HPDE6-E6E7 (cell line): ENCODE measurements around the gene EPHA7.

Source experiments
- DNase-seq: peaks from one replicate; pipeline ENCODE4 v3.0.0; 2011; ENCODE audit warnings: missing footprints; ENCODE audit errors: extremely low spot score

The EPHA7 gene

GRCh38 chr6:93325761-93326160, 93.6 kb downstream of the EPHA7 start:
- DNase-seq: no peak

- DNase-seq: no peak
Observed at GRCh38 chr6:93323630-93324029, 95.7 kb downstream of the EPHA7 start.

- no peak for DNase-seq
Observed at GRCh38 chr6:93322651-93323050, 96.7 kb downstream of the EPHA7 start.

- no peak for DNase-seq
Observed at GRCh38 chr6:93319304-93319703, 100.1 kb downstream of the EPHA7 start.

DNA sequence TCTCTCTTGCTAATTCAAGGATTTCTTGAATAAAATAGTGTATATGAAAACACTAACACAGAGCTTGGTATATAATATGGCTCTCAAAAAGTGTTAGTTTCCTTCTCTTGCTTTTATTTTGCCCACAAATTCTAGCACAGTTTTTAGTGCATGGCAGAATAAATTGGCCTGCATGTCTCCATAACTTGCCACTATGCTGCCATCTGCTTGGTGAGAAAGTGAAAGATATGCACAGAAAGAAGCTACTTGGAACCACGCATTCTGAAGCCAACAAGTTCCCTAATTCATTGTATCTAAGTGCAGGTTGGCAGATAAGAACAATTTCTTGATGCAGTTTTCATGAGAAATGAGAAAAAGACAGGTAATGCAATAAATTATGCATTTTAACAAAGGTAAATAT, 101.2 kb downstream of the EPHA7 start:
- no peak for DNase-seq

DNA sequence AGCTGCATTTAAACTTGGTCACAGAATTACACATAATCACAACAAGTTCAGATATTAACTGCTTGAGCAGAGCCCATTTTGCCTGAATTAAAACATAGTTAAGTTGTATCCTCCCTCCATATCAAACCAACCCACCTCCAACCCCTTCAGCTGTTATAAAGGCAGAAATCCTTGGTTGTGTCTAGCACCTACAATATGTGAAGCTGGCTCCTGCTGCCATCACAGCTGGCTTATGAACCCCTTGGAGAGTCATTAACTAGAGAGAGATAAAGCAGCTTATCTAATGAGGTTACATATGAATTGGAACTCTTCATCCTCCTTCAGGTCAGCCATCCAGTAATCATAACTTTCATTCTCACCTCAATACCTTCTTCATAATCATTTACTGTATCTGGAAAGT, 101.8 kb downstream of the EPHA7 start:
- DNase-seq: no peak

- no peak for DNase-seq
Observed at GRCh38 chr6:93307505-93308409, 111.6 kb downstream of the EPHA7 start.

GRCh38 chr6:93305088-93305487, 114.3 kb downstream of the EPHA7 start:
- no peak for DNase-seq

DNA sequence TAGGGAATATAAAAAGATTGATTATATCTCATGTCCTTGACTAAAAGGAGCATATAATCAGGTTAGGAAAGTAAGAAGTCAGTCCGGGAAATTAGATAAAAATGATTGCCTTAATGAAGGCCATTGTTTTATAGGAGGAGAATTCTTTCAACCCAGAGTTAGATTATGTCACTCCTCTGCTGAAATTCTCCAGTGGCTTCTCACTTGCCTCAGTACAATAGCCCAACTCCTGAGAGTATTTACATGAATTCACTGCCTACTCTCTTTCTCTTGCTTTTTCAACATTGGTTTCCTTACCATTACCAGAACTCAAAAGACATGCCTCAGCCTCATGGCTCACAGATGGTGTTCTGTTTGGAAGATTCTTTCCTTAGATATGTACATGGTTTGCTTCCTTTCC, 114.9 kb downstream of the EPHA7 start:
- no peak for DNase-seq

- no peak for DNase-seq
Observed at GRCh38 chr6:93300661-93301060, 118.7 kb downstream of the EPHA7 start.

- DNase-seq: no peak
Observed at GRCh38 chr6:93299622-93300021, 119.7 kb downstream of the EPHA7 start.

DNA sequence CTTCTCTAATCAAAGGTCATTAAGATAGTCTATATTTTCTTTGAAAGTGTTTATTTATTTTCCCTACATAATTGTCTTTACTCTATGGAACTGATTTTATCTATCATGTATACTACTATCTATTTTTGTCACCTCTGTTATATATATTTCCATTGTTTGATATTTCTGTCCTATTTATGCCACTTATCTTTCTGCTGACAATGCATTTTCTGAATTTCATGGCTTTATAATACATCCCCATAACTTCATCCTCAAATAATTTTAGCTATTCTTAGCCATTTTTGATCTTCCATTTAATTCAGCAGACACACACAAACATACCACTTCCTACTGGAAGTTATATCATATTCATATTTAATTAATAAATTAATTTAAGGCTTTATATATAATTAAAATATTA, 123.7 kb downstream of the EPHA7 start:
- no peak for DNase-seq

GRCh38 chr6:93294879-93295278, 124.5 kb downstream of the EPHA7 start:
- DNase-seq: no peak

GRCh38 chr6:93293872-93294271, 125.5 kb downstream of the EPHA7 start:
- no peak for DNase-seq

- no peak for DNase-seq
Observed at GRCh38 chr6:93293460-93293859, 125.9 kb downstream of the EPHA7 start.

- no peak for DNase-seq
Observed at GRCh38 chr6:93282521-93283031, 136.8 kb downstream of the EPHA7 start.

- DNase-seq: no peak
Observed at GRCh38 chr6:93278241-93278640, 141.1 kb downstream of the EPHA7 start.

- DNase-seq: no peak
Observed at GRCh38 chr6:93272896-93273295, 146.5 kb downstream of the EPHA7 start.

- no peak for DNase-seq
Observed at GRCh38 chr6:93272211-93272610, 147.1 kb downstream of the EPHA7 start.

GRCh38 chr6:93266116-93266817, 153.1 kb downstream of the EPHA7 start:
- no peak for DNase-seq

- DNase-seq: no peak
Observed at GRCh38 chr6:93260881-93261280, 158.5 kb downstream of the EPHA7 start.

GRCh38 chr6:93259332-93259731, 160.0 kb downstream of the EPHA7 start:
- DNase-seq: no peak

DNA sequence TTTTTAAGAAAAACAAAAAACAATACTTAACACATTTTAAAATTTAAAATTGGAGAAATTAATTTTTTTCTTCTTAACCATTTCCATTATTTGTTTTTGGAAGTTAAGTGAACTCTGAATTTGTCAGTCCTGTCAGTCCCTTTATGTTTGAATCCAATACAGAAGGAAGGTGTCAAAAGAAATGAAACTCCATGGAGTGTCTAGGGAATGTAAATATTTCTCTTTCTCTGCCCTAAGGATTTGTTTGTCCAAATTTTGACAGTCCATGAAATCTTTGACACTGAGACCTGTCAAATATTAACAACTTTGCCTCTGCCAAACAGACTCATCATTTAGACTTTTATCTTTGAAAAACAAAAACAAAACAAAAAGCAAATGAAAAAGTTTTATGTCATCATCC, 166.4 kb downstream of the EPHA7 start:
- DNase-seq: no peak
